Measurements from ENCODE around the gene BCL6. TPM values are rescaled to one million over a fixed set of nuclear protein-coding genes. Genes with fewer than 3 reads are reported as not detected.

BCL6 gene
- total and polyA plus RNA-seq, 9 of the 15 experiments (the other 6 are each of a cell fraction or from before 2014, with no cell fraction given), result 0.08 to 3.5 (median 1.6) TPM

DNA sequence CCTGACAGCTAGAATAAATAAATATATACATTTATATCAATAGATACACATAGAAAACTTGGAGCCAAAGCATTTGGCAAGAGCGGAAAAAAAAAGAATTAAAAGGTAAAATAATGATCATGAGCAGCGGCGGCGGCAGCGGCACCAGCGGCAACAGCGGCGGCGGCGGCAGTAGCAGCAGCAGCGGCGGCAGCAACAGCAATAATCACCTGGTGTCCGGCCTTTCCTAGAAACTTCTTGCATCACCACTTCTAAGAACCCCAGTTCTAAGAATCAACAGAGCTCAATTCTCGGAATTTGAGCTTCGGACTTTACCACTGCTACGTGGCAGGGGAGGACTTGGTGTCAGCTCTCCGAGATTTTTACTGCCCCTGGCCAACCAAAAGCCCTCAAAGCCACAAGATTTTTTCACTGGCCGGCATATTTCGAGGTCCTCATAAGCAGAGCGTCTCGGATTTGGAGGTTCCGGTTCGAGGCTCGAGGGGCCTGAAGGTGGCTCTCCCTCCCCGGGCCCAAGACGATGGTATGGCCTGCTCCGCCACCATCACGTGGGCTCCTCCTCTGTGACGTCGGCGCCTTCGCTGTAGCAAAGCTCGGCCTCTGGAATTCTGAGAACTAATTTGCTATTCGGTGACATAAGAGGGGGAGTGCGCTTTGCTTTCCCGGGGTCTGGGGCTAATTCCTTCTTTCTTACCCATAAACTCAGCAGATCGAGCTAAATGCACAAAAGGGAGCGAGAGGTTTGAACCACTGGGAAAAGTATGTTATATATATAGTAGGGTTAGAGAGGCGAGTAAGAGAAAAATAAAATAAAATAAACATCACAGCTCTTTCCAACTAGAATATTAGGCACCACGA, at the start of gene BCL6 (continued):
- TF ChIP-seq, protein P1, sequence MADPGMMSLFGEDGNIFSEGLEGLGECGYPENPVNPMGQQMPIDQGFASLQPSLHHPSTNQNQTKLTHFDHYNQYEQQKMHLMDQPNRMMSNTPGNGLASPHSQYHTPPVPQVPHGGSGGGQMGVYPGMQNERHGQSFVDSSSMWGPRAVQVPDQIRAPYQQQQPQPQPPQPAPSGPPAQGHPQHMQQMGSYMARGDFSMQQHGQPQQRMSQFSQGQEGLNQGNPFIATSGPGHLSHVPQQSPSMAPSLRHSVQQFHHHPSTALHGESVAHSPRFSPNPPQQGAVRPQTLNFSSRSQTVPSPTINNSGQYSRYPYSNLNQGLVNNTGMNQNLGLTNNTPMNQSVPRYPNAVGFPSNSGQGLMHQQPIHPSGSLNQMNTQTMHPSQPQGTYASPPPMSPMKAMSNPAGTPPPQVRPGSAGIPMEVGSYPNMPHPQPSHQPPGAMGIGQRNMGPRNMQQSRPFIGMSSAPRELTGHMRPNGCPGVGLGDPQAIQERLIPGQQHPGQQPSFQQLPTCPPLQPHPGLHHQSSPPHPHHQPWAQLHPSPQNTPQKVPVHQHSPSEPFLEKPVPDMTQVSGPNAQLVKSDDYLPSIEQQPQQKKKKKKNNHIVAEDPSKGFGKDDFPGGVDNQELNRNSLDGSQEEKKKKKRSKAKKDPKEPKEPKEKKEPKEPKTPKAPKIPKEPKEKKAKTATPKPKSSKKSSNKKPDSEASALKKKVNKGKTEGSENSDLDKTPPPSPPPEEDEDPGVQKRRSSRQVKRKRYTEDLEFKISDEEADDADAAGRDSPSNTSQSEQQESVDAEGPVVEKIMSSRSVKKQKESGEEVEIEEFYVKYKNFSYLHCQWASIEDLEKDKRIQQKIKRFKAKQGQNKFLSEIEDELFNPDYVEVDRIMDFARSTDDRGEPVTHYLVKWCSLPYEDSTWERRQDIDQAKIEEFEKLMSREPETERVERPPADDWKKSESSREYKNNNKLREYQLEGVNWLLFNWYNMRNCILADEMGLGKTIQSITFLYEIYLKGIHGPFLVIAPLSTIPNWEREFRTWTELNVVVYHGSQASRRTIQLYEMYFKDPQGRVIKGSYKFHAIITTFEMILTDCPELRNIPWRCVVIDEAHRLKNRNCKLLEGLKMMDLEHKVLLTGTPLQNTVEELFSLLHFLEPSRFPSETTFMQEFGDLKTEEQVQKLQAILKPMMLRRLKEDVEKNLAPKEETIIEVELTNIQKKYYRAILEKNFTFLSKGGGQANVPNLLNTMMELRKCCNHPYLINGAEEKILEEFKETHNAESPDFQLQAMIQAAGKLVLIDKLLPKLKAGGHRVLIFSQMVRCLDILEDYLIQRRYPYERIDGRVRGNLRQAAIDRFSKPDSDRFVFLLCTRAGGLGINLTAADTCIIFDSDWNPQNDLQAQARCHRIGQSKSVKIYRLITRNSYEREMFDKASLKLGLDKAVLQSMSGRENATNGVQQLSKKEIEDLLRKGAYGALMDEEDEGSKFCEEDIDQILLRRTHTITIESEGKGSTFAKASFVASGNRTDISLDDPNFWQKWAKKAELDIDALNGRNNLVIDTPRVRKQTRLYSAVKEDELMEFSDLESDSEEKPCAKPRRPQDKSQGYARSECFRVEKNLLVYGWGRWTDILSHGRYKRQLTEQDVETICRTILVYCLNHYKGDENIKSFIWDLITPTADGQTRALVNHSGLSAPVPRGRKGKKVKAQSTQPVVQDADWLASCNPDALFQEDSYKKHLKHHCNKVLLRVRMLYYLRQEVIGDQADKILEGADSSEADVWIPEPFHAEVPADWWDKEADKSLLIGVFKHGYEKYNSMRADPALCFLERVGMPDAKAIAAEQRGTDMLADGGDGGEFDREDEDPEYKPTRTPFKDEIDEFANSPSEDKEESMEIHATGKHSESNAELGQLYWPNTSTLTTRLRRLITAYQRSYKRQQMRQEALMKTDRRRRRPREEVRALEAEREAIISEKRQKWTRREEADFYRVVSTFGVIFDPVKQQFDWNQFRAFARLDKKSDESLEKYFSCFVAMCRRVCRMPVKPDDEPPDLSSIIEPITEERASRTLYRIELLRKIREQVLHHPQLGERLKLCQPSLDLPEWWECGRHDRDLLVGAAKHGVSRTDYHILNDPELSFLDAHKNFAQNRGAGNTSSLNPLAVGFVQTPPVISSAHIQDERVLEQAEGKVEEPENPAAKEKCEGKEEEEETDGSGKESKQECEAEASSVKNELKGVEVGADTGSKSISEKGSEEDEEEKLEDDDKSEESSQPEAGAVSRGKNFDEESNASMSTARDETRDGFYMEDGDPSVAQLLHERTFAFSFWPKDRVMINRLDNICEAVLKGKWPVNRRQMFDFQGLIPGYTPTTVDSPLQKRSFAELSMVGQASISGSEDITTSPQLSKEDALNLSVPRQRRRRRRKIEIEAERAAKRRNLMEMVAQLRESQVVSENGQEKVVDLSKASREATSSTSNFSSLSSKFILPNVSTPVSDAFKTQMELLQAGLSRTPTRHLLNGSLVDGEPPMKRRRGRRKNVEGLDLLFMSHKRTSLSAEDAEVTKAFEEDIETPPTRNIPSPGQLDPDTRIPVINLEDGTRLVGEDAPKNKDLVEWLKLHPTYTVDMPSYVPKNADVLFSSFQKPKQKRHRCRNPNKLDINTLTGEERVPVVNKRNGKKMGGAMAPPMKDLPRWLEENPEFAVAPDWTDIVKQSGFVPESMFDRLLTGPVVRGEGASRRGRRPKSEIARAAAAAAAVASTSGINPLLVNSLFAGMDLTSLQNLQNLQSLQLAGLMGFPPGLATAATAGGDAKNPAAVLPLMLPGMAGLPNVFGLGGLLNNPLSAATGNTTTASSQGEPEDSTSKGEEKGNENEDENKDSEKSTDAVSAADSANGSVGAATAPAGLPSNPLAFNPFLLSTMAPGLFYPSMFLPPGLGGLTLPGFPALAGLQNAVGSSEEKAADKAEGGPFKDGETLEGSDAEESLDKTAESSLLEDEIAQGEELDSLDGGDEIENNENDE (IDR thresholded peaks at IDR 0.05; ENCODE audit: low read depth, low read length), result no peak
- peak; percentile 4 for TF ChIP-seq SP2 (IDR thresholded peaks at IDR 0.05; ENCODE audit: extremely low read depth, low read depth, low read length, poor library complexity, severe bottlenecking)
- peak; percentile 72 for TF ChIP-seq ARID1B (IDR thresholded peaks at IDR 0.05)
- TF ChIP-seq, protein P2, sequence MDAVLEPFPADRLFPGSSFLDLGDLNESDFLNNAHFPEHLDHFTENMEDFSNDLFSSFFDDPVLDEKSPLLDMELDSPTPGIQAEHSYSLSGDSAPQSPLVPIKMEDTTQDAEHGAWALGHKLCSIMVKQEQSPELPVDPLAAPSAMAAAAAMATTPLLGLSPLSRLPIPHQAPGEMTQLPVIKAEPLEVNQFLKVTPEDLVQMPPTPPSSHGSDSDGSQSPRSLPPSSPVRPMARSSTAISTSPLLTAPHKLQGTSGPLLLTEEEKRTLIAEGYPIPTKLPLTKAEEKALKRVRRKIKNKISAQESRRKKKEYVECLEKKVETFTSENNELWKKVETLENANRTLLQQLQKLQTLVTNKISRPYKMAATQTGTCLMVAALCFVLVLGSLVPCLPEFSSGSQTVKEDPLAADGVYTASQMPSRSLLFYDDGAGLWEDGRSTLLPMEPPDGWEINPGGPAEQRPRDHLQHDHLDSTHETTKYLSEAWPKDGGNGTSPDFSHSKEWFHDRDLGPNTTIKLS (IDR thresholded peaks at IDR 0.05; ENCODE audit: borderline replicate concordance, low read depth), result peak; percentile 85
- TF ChIP-seq RAD51 (IDR thresholded peaks at IDR 0.05; ENCODE audit: borderline replicate concordance, low read depth), result peak; percentile 94
- TF ChIP-seq, protein P3, sequence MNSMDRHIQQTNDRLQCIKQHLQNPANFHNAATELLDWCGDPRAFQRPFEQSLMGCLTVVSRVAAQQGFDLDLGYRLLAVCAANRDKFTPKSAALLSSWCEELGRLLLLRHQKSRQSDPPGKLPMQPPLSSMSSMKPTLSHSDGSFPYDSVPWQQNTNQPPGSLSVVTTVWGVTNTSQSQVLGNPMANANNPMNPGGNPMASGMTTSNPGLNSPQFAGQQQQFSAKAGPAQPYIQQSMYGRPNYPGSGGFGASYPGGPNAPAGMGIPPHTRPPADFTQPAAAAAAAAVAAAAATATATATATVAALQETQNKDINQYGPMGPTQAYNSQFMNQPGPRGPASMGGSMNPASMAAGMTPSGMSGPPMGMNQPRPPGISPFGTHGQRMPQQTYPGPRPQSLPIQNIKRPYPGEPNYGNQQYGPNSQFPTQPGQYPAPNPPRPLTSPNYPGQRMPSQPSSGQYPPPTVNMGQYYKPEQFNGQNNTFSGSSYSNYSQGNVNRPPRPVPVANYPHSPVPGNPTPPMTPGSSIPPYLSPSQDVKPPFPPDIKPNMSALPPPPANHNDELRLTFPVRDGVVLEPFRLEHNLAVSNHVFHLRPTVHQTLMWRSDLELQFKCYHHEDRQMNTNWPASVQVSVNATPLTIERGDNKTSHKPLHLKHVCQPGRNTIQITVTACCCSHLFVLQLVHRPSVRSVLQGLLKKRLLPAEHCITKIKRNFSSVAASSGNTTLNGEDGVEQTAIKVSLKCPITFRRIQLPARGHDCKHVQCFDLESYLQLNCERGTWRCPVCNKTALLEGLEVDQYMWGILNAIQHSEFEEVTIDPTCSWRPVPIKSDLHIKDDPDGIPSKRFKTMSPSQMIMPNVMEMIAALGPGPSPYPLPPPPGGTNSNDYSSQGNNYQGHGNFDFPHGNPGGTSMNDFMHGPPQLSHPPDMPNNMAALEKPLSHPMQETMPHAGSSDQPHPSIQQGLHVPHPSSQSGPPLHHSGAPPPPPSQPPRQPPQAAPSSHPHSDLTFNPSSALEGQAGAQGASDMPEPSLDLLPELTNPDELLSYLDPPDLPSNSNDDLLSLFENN (IDR thresholded peaks at IDR 0.05; ENCODE audit: low read depth in 2 of 2, low read length in 2 of 2), result peak in 1 of 2 experiments; percentile 80; a peak in 2 of 4 replicates
- TF ChIP-seq ZNF41 (CRISPR knock-in tag; conservative IDR thresholded peaks at IDR 0.05), result 0 out of 2 replicates have a peak, but pooled peaks have one; percentile 22
- peak; percentile 84 for TF ChIP-seq FOSL1 (tag; conservative IDR thresholded peaks at IDR 0.05)
